HPDE6-E6E7 (cell line): ENCODE data around the gene PRG2.

ENCODE experiments used
- DNase-seq: peaks from one replicate; pipeline ENCODE4 v3.0.0; 2011; ENCODE audit warnings: missing footprints; ENCODE audit errors: extremely low spot score

Gene PRG2

GRCh38 chr11:57396744-57397143 is 6.3 kb upstream of the PRG2 start:
- DNase-seq: no peak

GRCh38 chr11:57395905-57396623 is 5.6 kb upstream of the PRG2 start:
- DNase-seq: no peak

GRCh38 chr11:57394203-57394965 is 3.9 kb upstream of the PRG2 start:
- DNase-seq: no peak

GRCh38 chr11:57392763-57393105 is 2.3 kb upstream of the PRG2 start:
- DNase-seq: no peak

- no peak for DNase-seq
Observed at GRCh38 chr11:57392066-57392762, 1.8 kb upstream of the PRG2 start.

- DNase-seq: no peak
Observed at GRCh38 chr11:57391539-57391938, 1.1 kb upstream of the PRG2 start.

GRCh38 chr11:57391111-57391510 is 661 bp upstream of the PRG2 start:
- DNase-seq: no peak

GRCh38 chr11:57387289-57388030 is 3.0 kb downstream of the PRG2 start:
- DNase-seq: no peak

- DNase-seq: no peak
Observed at GRCh38 chr11:57386178-57386940, 4.1 kb downstream of the PRG2 start.

GRCh38 chr11:57380975-57381374 is 9.5 kb downstream of the PRG2 start, which contains the start of gene PRG3:
PRG3 (minus strand) TSS chr11:57381150; CDS start chr11:57380708, 442 bp downstream.
- DNase-seq: no peak

- DNase-seq: peak; percentile 21
Observed at GRCh38 chr11:57379732-57380131, 10.7 kb downstream of the PRG2 start.

GRCh38 chr11:57378186-57378585 is 12.3 kb downstream of the PRG2 start:
- DNase-seq: no peak

- DNase-seq: no peak
Observed at GRCh38 chr11:57377107-57377506, 13.3 kb downstream of the PRG2 start.

GRCh38 chr11:57376095-57377090 is 14.1 kb downstream of the PRG2 start:
- DNase-seq: no peak

GRCh38 chr11:57375490-57375889 is 15.0 kb downstream of the PRG2 start:
- DNase-seq: no peak

- DNase-seq: no peak
Observed at GRCh38 chr11:57374966-57375365, 15.5 kb downstream of the PRG2 start.

GRCh38 chr11:57373146-57373545 is 17.3 kb downstream of the PRG2 start:
- no peak for DNase-seq

GRCh38 chr11:57370941-57371340 is 19.5 kb downstream of the PRG2 start:
- DNase-seq: no peak

- DNase-seq: peak; percentile 60
Observed at GRCh38 chr11:57370251-57370650, 20.2 kb downstream of the PRG2 start.

- no peak for DNase-seq
Observed at GRCh38 chr11:57368845-57369232, 21.6 kb downstream of the PRG2 start.
